H1 (cell line): Measurements from ENCODE around the gene CUBN. TPM values are rescaled to one million over a fixed set of nuclear protein-coding genes. Genes with fewer than 3 reads are reported as not detected.

Experiments
- CTCF ChIA-PET: fragments of 300-600 bp; sonication (Branson Sonifier 250); formaldehyde crosslinking; loops from one replicate; lab custom pipeline; 2021; ENCODE audit not compliant: partially characterized antibody; lab: Charles Lee
- POLR2A ChIA-PET: fragments of 300-600 bp; sonication (Branson Sonifier 250); formaldehyde crosslinking; loops from one replicate; lab custom pipeline; 2021; ENCODE audit warnings: inconsistent platforms; ENCODE audit not compliant: partially characterized antibody; lab: Charles Lee
- DNase-seq, 2 experiments: peaks; one replicate each; pipeline versions ENCODE4 v3.0.0 to v3.0.0-alpha.2; 2010 to 2022; ENCODE audit warnings: low spot score in 2 of 2, low read depth in 1 of 2, mixed read lengths in 1 of 2
- FAIRE-seq: peaks from 2 replicates; lab custom pipeline; 2011; peaks lifted over from hg19 to GRCh38; lab: Jason Lieb, UNC
- H2AFZ ChIP-seq: 2 replicates; pipeline ENCODE4 v1.8.1; 2012; ENCODE audit warnings: low read length, inconsistent platforms
- H2AK5ac ChIP-seq: 2 replicates; pipeline ENCODE4 v1.6.1; 2013; ENCODE audit warnings: low read depth, low read length
- H2BK120ac ChIP-seq: replicated peaks from 2 replicates; pipeline ENCODE3; 2013; ENCODE audit warnings: low read depth, low read length, inconsistent platforms
- H2BK12ac ChIP-seq: 2 replicates; pipeline ENCODE4 v1.6.1; 2013; ENCODE audit warnings: low read depth, low read length
- H2BK15ac ChIP-seq: 2 replicates; pipeline ENCODE4 v1.6.1; 2013; ENCODE audit warnings: low read length
- H2BK20ac ChIP-seq: 2 replicates; pipeline ENCODE4 v1.6.1; 2013; ENCODE audit warnings: low read length
- H2BK5ac ChIP-seq: 2 replicates; pipeline ENCODE4 v1.6.1; 2013; ENCODE audit warnings: low read depth, low read length
- H3K14ac ChIP-seq: 2 replicates; pipeline ENCODE4 v1.6.1; 2013; ENCODE audit warnings: inconsistent platforms; ENCODE audit not compliant: insufficient read length
- H3K18ac ChIP-seq: 2 replicates; pipeline ENCODE4 v1.6.1; 2013; ENCODE audit warnings: low read length; ENCODE audit errors: extremely low read depth
- H3K23ac ChIP-seq: 2 replicates; pipeline ENCODE4 v1.6.1; 2013; ENCODE audit warnings: inconsistent platforms; ENCODE audit not compliant: insufficient read length
- H3K23me2 ChIP-seq: 2 replicates; pipeline ENCODE4 v1.6.1; 2013; ENCODE audit warnings: low read depth, low read length
- H3K27ac ChIP-seq: 2 replicates; pipeline ENCODE4 v1.6.1; 2011; ENCODE audit warnings: low read depth, low read length, inconsistent platforms
- H3K27me3 ChIP-seq, 4 experiments: replicated peaks in 1 of 4; 1 replicate in 1 of 4; 2 replicates in 3 of 4; pipeline versions ENCODE4 v1.6.1 to v1.8.1; 2011 to 2013; ENCODE audit warnings: low read length in 3 of 4, mild to moderate bottlenecking in 3 of 4, inconsistent platforms in 2 of 4, mixed read lengths in 2 of 4, moderate library complexity in 1 of 4; ENCODE audit not compliant: control insufficient read depth in 3 of 4, insufficient read depth in 3 of 4; ENCODE audit errors: extremely low read depth in 1 of 4
- H3K36me3 ChIP-seq, 4 experiments: 2 replicates each; pipeline versions ENCODE4 v1.6.1 to v1.8.1; 2011 to 2013; ENCODE audit warnings: mild to moderate bottlenecking in 4 of 4, low read length in 3 of 4, moderate library complexity in 2 of 4, control low read depth in 1 of 4, inconsistent platforms in 1 of 4; ENCODE audit not compliant: insufficient read depth in 4 of 4, control insufficient read depth in 2 of 4
- H3K4ac ChIP-seq: replicated peaks from 2 replicates; pipeline ENCODE3; 2013; ENCODE audit warnings: low read length, low read depth, mixed read lengths, inconsistent platforms; ENCODE audit not compliant: insufficient read length
- H3K4me1 ChIP-seq, 4 experiments: replicated peaks in 1 of 4; 1 replicate in 1 of 4; 2 replicates in 3 of 4; pipeline versions ENCODE4 v1.6.1 to v1.8.1; 2011 to 2013; ENCODE audit warnings: low read length in 3 of 4, inconsistent platforms in 2 of 4, mixed read lengths in 1 of 4; ENCODE audit not compliant: insufficient read depth in 4 of 4, control insufficient read depth in 3 of 4
- H3K4me2 ChIP-seq, 2 experiments: 2 replicates each; pipeline versions ENCODE4 v1.6.1 to v1.8.1; 2011 to 2013; ENCODE audit warnings: low read depth in 2 of 2, low read length in 2 of 2, control low read depth in 1 of 2, inconsistent platforms in 1 of 2, mild to moderate bottlenecking in 1 of 2; ENCODE audit not compliant: insufficient read depth in 1 of 2
- H3K4me3 ChIP-seq, 4 experiments: fragments of 200-600, 300-600 bp in 1 of 4; sonication (generic), shearing (Covaris generic), sonication (Bioruptor Twin) in 1 of 4; 2 replicates each; pipeline versions ENCODE4 v1.5.1 to v1.8.1; 2011 to 2016; ENCODE audit warnings: low read length in 4 of 4, low read depth in 3 of 4, control low read depth in 2 of 4, inconsistent platforms in 2 of 4, mild to moderate bottlenecking in 2 of 4, mixed read lengths in 1 of 4, moderate library complexity in 1 of 4; ENCODE audit not compliant: insufficient read depth in 2 of 4; ENCODE audit errors: extremely low read depth in 1 of 4
- H3K56ac ChIP-seq: replicated peaks from 2 replicates; pipeline ENCODE3; 2013; ENCODE audit warnings: low read depth, mild to moderate bottlenecking, mixed read lengths, low read length, inconsistent platforms; ENCODE audit not compliant: insufficient read length
- H3K79me1 ChIP-seq: 2 replicates; pipeline ENCODE4 v1.6.1; 2013; ENCODE audit warnings: low read depth, low read length, control low read depth
- H3K79me2 ChIP-seq, 2 experiments: 2 replicates each; pipeline versions ENCODE4 v1.6.1 to v1.8.1; 2012 to 2013; ENCODE audit warnings: low read length in 2 of 2, mild to moderate bottlenecking in 2 of 2, inconsistent platforms in 1 of 2; ENCODE audit not compliant: insufficient read depth in 2 of 2, control insufficient read depth in 1 of 2
- H3K9ac ChIP-seq, 4 experiments: replicated peaks in 1 of 4; 1 replicate in 1 of 4; 2 replicates in 3 of 4; pipeline versions ENCODE4 v1.6.1 to v1.8.1; 2011 to 2013; ENCODE audit warnings: low read depth in 3 of 4, low read length in 3 of 4, control low read depth in 2 of 4, mild to moderate bottlenecking in 2 of 4, moderate library complexity in 2 of 4, inconsistent platforms in 1 of 4; ENCODE audit errors: extremely low read depth in 1 of 4
- H3K9me3 ChIP-seq, 2 experiments: 2 replicates each; pipeline versions ENCODE4 v1.6.1 to v1.8.1; 2012 to 2013; ENCODE audit warnings: mild to moderate bottlenecking in 2 of 2, moderate library complexity in 2 of 2, control low read depth in 1 of 2, inconsistent platforms in 1 of 2, low read depth in 1 of 2, low read length in 1 of 2, mixed read lengths in 1 of 2; ENCODE audit not compliant: insufficient read depth in 2 of 2
- H4K20me1 ChIP-seq, 2 experiments: replicated peaks in 1 of 2; 2 replicates each; pipeline versions ENCODE3 to v1.8.1; 2011 to 2013; ENCODE audit warnings: inconsistent platforms in 2 of 2, low read length in 2 of 2, mild to moderate bottlenecking in 1 of 2; ENCODE audit not compliant: insufficient read depth in 2 of 2, control insufficient read depth in 1 of 2
- H4K5ac ChIP-seq: 2 replicates; pipeline ENCODE4 v1.6.1; 2013; ENCODE audit warnings: low read length, low read depth, mixed read lengths, inconsistent platforms; ENCODE audit not compliant: insufficient read length
- H4K8ac ChIP-seq: 2 replicates; pipeline ENCODE4 v1.8.0; 2013; ENCODE audit warnings: mild to moderate bottlenecking, moderate library complexity, low read length, inconsistent platforms; ENCODE audit not compliant: insufficient read depth; ENCODE audit errors: extremely low read depth
- H4K91ac ChIP-seq: replicated peaks from 2 replicates; pipeline ENCODE3; 2013; ENCODE audit warnings: low read length, mixed read lengths, inconsistent platforms; ENCODE audit not compliant: insufficient read length
- RAD21 ChIP-seq, 2 experiments: IDR thresholded peaks in 1 of 2; conservative IDR thresholded peaks in 1 of 2; 2 replicates each; pipeline ENCODE4 v1.6.1; 2011; ENCODE audit warnings: low read depth in 2 of 2, low read length in 2 of 2, improper control_type of control experiment in 1 of 2, inconsistent platforms in 1 of 2, mild to moderate bottlenecking in 1 of 2, moderate library complexity in 1 of 2
- RNF2 ChIP-seq: fragments of 200-900, 300-1000 bp; sonication (generic); IDR thresholded peaks from 2 replicates; pipeline ENCODE4 v1.7.1; 2016; ENCODE audit warnings: borderline replicate concordance, low read depth, mild to moderate bottlenecking, antibody characterized with exemption, low read length; ENCODE audit not compliant: poor library complexity, severe bottlenecking; ENCODE audit errors: missing control alignments
- TEAD4 ChIP-seq: IDR thresholded peaks from 2 replicates; pipeline ENCODE4 v1.6.1; 2012; ENCODE audit warnings: low read depth, low read length, inconsistent platforms, mixed read lengths
- WGBS, 2 experiments: shearing (Covaris generic) in 1 of 2; methylation state at CpG; one replicate each; pipeline versions ENCODE4 v1.1.6 to v1.1.7; 2013 to 2015; ENCODE audit warnings: low lambda C conversion rate in 2 of 2, mixed read lengths in 2 of 2, inconsistent platforms in 1 of 2, low coverage in 1 of 2, missing lambda C conversion rate in 1 of 2; ENCODE audit not compliant: insufficient replicate concordance in 2 of 2, insufficient coverage in 1 of 2, insufficient read length in 1 of 2; ENCODE audit errors: extremely low coverage in 1 of 2, missing lambda C conversion rate in 1 of 2; 5-methylcytosine and 5-hydroxymethylcytosine counted together
- polyA plus RNA-seq, 7 experiments: library from polyadenylated mRNA; depleted of rRNA in 3 of 7; stranded (reverse) in 5 of 7; unstranded in 2 of 7; fragments of >200 nt in 5 of 7; fragments of 200-250 nt in 2 of 7; gene quantifications; 1 replicate in 5 of 7; 2 replicates in 1 of 7; 4 replicates in 1 of 7; pipeline versions ENCODE4 v1.2.1 to v1.2.3, GENCODE V29; 2011 to 2013; ENCODE audit warnings: missing spikeins in 2 of 7, mixed read lengths in 2 of 7
- total RNA-seq: library from RNA; stranded (reverse); fragmentation: NEBNext Ultra II Directional; extraction: Animal tissue kit (Norgen Biotek cat#: 25700); gene quantifications from 2 replicates; pipeline ENCODE4 v1.2.1, GENCODE V29; 2021
- TF ChIP-seq, protein P1 (sequence below): IDR thresholded peaks from 2 replicates; pipeline ENCODE4 v1.6.1; 2012; ENCODE audit warnings: low read length, inconsistent platforms
- TF ChIP-seq, protein P2 (sequence below), 3 experiments: IDR thresholded peaks; 1 replicate in 2 of 3; 2 replicates in 1 of 3; pipeline versions ENCODE4 v1.5.1 to v1.6.1; 2011; ENCODE audit warnings: low read length in 3 of 3, mild to moderate bottlenecking in 3 of 3, inconsistent platforms in 2 of 3, low read depth in 1 of 3, moderate library complexity in 1 of 3; ENCODE audit not compliant: insufficient read depth in 1 of 3; ENCODE audit errors: control extremely low read depth in 1 of 3

Gene CUBN
- total and polyA plus RNA-seq, 2 of the 8 experiments (the other 6 are each of a cell fraction or from before 2014, with no cell fraction given), result 0.04 to 0.08 TPM

DNA sequence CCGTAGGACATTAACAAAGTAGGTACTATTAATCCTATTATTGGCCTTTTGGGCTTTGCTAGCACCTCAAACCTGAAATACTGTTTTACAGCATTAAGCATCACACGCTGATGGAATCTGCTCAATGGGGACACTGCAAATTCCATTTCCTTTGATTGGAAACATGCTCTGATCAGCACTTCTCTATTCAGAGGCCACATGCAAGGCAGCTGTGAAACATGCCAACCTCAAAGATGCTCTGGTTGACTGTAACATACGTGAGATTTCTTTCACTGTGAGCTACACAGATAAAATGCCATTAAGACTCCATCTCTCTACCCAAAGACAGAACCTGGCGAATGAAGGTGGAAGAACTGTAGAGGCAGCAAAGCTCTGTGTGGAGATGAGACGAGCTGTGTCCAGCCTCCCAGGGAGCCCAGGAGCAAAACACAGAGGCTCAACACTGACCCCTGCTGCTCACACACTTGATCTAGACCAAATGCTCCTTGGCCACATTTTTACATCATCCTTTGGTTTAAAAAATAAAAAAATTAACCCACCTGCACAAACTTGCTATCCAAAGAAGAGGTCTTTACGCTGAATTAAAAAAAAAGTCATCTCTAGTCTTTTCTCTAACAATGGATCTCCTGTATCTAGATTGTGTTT, 320.4 kb downstream of the CUBN start:
- no peaks in the 10 kb centered on the region for H3K27me3 ChIP-seq

More for the DNA sequence above, 320.4 kb downstream of the CUBN start:
- Histone ChIP-seq H3K36me3 (no peaks in the 10 kb centered on the region), H3K23me2 (no peaks in the 10 kb centered on the region)
- TF ChIP-seq, protein P1, sequence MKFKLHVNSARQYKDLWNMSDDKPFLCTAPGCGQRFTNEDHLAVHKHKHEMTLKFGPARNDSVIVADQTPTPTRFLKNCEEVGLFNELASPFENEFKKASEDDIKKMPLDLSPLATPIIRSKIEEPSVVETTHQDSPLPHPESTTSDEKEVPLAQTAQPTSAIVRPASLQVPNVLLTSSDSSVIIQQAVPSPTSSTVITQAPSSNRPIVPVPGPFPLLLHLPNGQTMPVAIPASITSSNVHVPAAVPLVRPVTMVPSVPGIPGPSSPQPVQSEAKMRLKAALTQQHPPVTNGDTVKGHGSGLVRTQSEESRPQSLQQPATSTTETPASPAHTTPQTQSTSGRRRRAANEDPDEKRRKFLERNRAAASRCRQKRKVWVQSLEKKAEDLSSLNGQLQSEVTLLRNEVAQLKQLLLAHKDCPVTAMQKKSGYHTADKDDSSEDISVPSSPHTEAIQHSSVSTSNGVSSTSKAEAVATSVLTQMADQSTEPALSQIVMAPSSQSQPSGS, result 0 out of 2 replicates have a peak, but pooled peaks have one; percentile 38
- TF ChIP-seq TEAD4 (no peak), RNF2 (no peak), RAD21 (IDR thresholded peaks at IDR 0.05 in 1 of 2, conservative IDR thresholded peaks at IDR 0.05 in 1 of 2; ENCODE audit: low read depth in 2 of 2, low read length in 2 of 2) (peak; percentile 70 to 78)
- TF ChIP-seq, protein P2, sequence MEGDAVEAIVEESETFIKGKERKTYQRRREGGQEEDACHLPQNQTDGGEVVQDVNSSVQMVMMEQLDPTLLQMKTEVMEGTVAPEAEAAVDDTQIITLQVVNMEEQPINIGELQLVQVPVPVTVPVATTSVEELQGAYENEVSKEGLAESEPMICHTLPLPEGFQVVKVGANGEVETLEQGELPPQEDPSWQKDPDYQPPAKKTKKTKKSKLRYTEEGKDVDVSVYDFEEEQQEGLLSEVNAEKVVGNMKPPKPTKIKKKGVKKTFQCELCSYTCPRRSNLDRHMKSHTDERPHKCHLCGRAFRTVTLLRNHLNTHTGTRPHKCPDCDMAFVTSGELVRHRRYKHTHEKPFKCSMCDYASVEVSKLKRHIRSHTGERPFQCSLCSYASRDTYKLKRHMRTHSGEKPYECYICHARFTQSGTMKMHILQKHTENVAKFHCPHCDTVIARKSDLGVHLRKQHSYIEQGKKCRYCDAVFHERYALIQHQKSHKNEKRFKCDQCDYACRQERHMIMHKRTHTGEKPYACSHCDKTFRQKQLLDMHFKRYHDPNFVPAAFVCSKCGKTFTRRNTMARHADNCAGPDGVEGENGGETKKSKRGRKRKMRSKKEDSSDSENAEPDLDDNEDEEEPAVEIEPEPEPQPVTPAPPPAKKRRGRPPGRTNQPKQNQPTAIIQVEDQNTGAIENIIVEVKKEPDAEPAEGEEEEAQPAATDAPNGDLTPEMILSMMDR (IDR thresholded peaks at IDR 0.05; ENCODE audit: control extremely low read depth in 1 of 3, insufficient read depth in 1 of 3, low read depth in 1 of 3, low read length in 3 of 3), result peak; percentile 52 to 74 (median 71)
- TF ChIP-seq, all 59 proteins: peak for 3
- no peak overlapping the region for H3K4me3 ChIP-seq
- H2BK20ac ChIP-seq, result no peak overlapping the region
- no peak overlapping the region for H3K9ac ChIP-seq
- H3K14ac ChIP-seq, result no peak overlapping the region
- H4K8ac ChIP-seq, result no peak overlapping the region
- no peak overlapping the region for H2BK5ac ChIP-seq
- no peak overlapping the region for H2BK12ac ChIP-seq
- H3K27ac ChIP-seq, result no peak overlapping the region
- peaks cover 0 to 2% of the 10 kb centered on the region in 2 experiments for H4K20me1 ChIP-seq
- no peak overlapping the region for H3K4ac ChIP-seq
- DNase-seq, result peak in 1 of 2 experiments; percentile 74
- no peak overlapping the region for H4K91ac ChIP-seq
- H4K5ac ChIP-seq, result no peak overlapping the region
- no peak overlapping the region for H2AK5ac ChIP-seq
- no peak overlapping the region for H3K18ac ChIP-seq
- peaks cover 0 to 41% of the 10 kb centered on the region in 2 experiments; a peak in 3 of 4 replicates for H3K79me2 ChIP-seq
- CTCF ChIA-PET, result interaction anchor here (0.5 to 1.5 kb wide), 8 partner anchors 8 to 907 kb away, joined by 3 to 5 read pairs (median 3); partner anchors contain the start of gene RSU1
- H3K9me3 ChIP-seq, result no peaks in the 10 kb centered on the region
- H3K79me1 ChIP-seq, result no peaks in the 10 kb centered on the region
- no peak overlapping the region for H3K56ac ChIP-seq
- FAIRE-seq, result no peak
- POLR2A ChIA-PET, result interaction anchor here (1.0 kb wide), 1 partner anchor 8 kb away, joined by 3 read pairs; the partner anchor contains the start of gene RSU1
- no peak overlapping the region for H3K23ac ChIP-seq
- no peak overlapping the region for H2AFZ ChIP-seq
- H2BK15ac ChIP-seq, result no peak overlapping the region
- H3K4me2 ChIP-seq, result no peak overlapping the region
- no peaks in the 10 kb centered on the region for H3K4me1 ChIP-seq
- no peak overlapping the region for H2BK120ac ChIP-seq
- 83% methylated on average over 6 of the region's 6 CpGs; no CpG with 5 or more reads in 1 of the 2 experiments for WGBS, 2 experiments
